ENCODE measurements around the gene EEA1.
"Not testable (repeated sequence)": the region's sequence is repeated elsewhere in the genome, so short reads cannot be mapped to it uniquely, and the experiment has no call there.

EEA1 gene

DNA sequence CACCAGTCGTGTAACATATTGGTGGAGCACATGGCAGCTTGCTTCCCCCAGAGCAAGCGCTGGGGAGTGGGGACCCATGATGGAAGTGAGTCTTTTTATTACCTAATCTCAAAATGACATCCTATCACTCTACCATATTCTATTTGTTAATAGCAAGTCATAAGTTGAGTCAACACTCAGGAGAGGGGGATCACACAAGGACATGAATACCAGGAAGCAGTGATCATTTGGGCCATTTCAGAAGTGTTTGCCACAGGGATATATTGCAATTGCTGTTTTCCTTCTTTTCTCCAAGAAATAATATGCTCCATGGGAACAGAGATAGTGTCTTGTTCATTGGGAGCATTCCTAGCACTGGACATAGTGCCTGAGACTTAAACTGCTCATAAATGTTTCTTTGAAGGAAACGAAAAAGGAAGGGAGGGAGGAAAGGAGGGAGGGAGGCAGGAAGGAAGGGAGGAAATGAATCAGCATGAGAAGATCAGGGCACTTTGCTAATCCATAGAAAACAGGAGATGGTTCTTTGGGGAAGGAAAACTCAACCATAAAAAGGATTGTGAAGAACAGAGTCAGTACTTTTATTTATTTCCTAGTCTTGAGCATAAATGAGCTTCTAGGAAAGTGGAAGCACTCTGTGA is 39.2 kb upstream of the EEA1 start:
- H3K4me3 ChIP-seq (ENCODE audit: low read depth, low read length) = no peak overlapping the region
- TF ChIP-seq, protein P1, sequence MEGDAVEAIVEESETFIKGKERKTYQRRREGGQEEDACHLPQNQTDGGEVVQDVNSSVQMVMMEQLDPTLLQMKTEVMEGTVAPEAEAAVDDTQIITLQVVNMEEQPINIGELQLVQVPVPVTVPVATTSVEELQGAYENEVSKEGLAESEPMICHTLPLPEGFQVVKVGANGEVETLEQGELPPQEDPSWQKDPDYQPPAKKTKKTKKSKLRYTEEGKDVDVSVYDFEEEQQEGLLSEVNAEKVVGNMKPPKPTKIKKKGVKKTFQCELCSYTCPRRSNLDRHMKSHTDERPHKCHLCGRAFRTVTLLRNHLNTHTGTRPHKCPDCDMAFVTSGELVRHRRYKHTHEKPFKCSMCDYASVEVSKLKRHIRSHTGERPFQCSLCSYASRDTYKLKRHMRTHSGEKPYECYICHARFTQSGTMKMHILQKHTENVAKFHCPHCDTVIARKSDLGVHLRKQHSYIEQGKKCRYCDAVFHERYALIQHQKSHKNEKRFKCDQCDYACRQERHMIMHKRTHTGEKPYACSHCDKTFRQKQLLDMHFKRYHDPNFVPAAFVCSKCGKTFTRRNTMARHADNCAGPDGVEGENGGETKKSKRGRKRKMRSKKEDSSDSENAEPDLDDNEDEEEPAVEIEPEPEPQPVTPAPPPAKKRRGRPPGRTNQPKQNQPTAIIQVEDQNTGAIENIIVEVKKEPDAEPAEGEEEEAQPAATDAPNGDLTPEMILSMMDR (IDR thresholded peaks at IDR 0.05; ENCODE audit: low read depth, low read length) = no peak

DNA sequence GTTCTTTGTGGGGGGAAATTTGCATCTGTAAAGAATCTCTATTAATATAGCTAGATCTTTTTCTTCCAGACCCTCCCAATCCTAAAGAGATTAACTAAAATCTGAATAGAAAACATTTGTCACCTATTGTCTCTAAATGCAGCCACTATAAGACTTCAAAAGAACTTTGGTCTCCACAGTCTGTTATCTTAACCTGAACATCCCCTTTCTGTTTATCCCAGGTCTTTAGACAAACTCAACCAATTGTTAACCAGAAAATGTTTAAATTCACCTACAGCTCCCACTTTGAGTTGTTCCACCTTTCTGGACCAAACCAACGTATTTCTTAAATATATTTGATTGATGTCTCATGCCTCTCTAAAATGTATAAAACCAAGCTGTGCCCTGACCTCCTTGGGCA is 35.3 kb upstream of the EEA1 start:
- H3K4me3 ChIP-seq (ENCODE audit: low read depth, low read length) = not testable (repeated sequence)

DNA sequence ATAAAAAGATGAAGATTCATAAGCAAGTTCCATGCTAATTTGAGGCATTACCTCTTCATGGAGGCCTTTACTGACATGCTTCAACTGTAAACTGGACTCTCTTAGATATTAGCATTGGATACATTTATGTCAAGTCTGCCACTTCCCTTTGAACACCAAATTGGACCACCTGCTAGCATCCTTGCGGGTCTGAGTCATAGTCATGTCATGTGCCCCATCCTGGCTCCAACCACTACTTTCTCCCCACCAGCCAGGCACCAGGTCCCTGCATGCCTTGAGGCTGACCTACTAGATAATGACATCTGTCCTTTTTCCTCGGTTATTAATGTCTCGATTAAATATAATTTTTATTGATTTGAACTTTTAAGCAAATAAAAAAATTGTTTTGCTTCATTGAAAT is 32.9 kb upstream of the EEA1 start:
- TF ChIP-seq, protein P1 (IDR thresholded peaks at IDR 0.05; ENCODE audit: low read depth, low read length) = no peak
- no peak overlapping the region for H3K4me3 ChIP-seq (ENCODE audit: low read depth, low read length)

DNA sequence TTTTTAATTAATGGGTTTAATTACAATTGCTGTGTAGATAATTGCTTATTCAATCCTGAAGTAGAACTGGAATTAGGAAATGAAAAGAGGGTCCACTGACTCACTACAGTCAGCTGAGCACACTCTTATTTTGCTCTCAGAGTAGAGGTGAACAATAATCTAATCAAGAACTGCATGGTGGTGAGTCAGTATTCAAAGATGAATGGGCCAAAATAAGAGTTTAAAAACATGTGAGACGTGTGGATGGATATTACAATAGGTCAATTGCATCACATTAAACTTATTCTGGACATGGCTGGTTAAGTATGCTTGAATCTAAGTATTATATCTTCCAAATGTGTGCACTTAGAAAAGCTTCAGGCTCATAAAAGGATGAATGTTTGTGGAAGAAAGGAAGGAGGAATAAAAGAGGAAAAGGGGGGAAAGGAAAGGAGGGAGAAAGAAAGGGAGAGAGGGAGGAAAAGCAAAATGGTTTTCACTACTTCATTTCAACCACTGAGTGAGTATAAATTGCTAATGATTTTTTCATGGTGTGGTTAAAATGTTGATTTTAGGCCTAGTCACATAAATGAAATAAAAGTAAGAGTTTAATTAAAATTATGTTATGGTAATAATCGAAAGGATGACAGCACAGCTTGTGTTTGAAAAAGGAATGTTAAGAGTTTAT is 27.0 kb upstream of the EEA1 start:
- TF ChIP-seq, protein P1 (IDR thresholded peaks at IDR 0.05; ENCODE audit: low read depth, low read length) = no peak

DNA sequence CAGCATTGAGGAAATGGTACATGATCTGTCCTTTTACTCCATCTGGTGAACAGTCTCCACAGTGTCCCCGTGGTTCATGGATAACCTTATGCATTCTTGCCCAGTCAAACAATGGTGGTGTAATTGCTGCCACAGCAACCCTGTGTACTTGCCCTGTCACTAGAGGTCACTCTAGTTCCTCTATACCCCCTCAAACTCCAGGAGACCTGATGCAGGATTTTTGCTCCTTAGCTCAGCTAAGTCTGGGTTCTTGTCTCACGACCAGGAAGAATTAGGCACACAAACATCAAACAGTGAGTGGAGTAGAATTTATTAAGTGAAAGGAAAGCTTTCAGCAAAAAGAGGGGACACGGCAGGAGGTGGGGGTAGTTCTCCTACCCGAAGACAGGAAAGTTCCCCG is 24.7 kb upstream of the EEA1 start:
- TF ChIP-seq, protein P1 (IDR thresholded peaks at IDR 0.05; ENCODE audit: low read depth, low read length) = no peak
- H3K4me3 ChIP-seq (ENCODE audit: low read depth, low read length) = no peak overlapping the region

More for the DNA sequence above, 27.0 kb upstream of the EEA1 start:
- H3K4me3 ChIP-seq (ENCODE audit: low read depth, low read length) = no peak overlapping the region

DNA sequence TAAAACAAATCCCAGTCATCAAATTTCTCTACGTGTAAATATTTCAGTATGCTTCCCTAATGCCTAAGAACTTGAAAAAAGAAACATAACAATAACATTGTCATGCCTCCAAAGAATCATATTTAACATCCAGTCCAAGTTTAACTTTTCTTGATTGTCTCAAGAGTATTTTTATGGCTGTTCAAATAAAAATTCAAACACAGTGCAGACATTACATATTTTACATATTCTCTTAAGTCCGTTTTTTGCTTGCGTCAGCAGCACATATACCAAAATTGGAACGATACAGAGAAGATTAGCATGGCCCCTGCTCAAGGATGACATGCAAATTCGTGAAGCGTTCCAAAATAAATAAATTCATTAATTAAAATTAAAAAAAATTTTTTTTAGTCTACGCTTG is 23.3 kb upstream of the EEA1 start:
- H3K4me3 ChIP-seq (ENCODE audit: low read depth, low read length) = no peak overlapping the region
- TF ChIP-seq, protein P1 (IDR thresholded peaks at IDR 0.05; ENCODE audit: low read depth, low read length) = no peak

DNA sequence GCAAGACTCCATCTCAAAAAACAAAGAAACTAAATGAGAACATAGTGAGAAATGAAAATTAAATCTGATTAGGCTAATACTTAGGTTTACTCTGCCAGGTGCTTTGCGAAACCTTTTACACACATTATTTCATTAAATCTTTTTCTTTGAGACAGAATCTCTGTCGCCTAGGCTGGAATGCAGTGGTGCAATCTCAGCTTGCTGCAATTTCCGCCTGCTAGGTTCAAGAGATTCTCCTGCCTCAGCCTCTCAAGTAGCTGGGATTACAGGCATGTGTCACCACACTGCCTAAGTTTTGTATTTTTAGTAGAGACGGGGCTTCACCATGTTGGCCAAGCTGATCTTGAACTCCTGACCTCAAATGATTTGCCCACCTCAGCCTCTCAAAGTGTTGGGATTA is 21.9 kb upstream of the EEA1 start:
- no peak overlapping the region for H3K4me3 ChIP-seq (ENCODE audit: low read depth, low read length)
- TF ChIP-seq, protein P1 (IDR thresholded peaks at IDR 0.05; ENCODE audit: low read depth, low read length) = no peak
